T-helper 1 cell treated with Interleukin-12 subunit alpha and Interleukin-12 subunit beta and Interleukin-4 antibody, amounts not matched to agents 30 μg/mL and 1 μg/mL, for 36 hours (primary cell): ENCODE data around the gene HAGHL.
"Not testable (repeated sequence)": the region's sequence is repeated elsewhere in the genome, so short reads cannot be mapped to it uniquely, and the experiment has no call there.

ENCODE experiments used
- H3K27ac Mint-ChIP-seq: one replicate; pipeline ENCODE4 v1.8.0; 2021; ENCODE audit warnings: mild to moderate bottlenecking, mixed read lengths
- H3K27me3 Mint-ChIP-seq: one replicate; pipeline ENCODE4 v1.8.0; 2021; ENCODE audit warnings: low read depth, mixed read lengths
- H3K36me3 Mint-ChIP-seq: one replicate; pipeline ENCODE4 v1.8.0; 2021; ENCODE audit warnings: low read depth, mixed read lengths
- H3K4me1 Mint-ChIP-seq: one replicate; pipeline ENCODE4 v1.8.0; 2021; ENCODE audit warnings: low read depth, mixed read lengths
- H3K4me3 Mint-ChIP-seq: one replicate; pipeline ENCODE4 v1.8.0; 2021; ENCODE audit warnings: mild to moderate bottlenecking, moderate library complexity, mixed read lengths
- H3K9me3 Mint-ChIP-seq: one replicate; pipeline ENCODE4 v1.8.0; 2021; ENCODE audit warnings: mixed read lengths

The HAGHL gene

GRCh38 chr16:739560-740458, 12.9 kb downstream of the HAGHL start:
- no peaks in the 10 kb centered on the region for H3K9me3 Mint-ChIP-seq
- H3K4me1 Mint-ChIP-seq = peaks cover 17% of the 10 kb centered on the region
- H3K4me3 Mint-ChIP-seq = peak overlapping the region; percentile 81
- H3K36me3 Mint-ChIP-seq = peaks cover 10% of the 10 kb centered on the region
- H3K27ac Mint-ChIP-seq = peak overlapping the region; percentile 62
- H3K27me3 Mint-ChIP-seq = no peaks in the 10 kb centered on the region

GRCh38 chr16:740459-740763, 13.5 kb downstream of the HAGHL start:
- H3K27me3 Mint-ChIP-seq = no peaks in the 10 kb centered on the region
- peak overlapping the region; percentile 62 for H3K27ac Mint-ChIP-seq
- H3K4me1 Mint-ChIP-seq = peaks cover 13% of the 10 kb centered on the region

GRCh38 chr16:740764-741505, 14.0 kb downstream of the HAGHL start, which contains the start of gene CIAO3:
TSS of gene CIAO3 (minus strand) at chr16:740997. CDS start at chr16:740985, 12 bp downstream.
- Mint-ChIP-seq H3K9me3 (no peaks in the 10 kb centered on the region), H3K27me3 (no peaks in the 10 kb centered on the region), H3K27ac (peak within 1 kb of the TSS; percentile 62), H3K4me1 (peaks cover 12% of the 10 kb centered on the region), H3K4me3 (peak within 1 kb of the TSS; percentile 76), H3K36me3 (peaks cover 6% of the 10 kb centered on the region)

More at GRCh38 chr16:740459-740763, 13.5 kb downstream of the HAGHL start:
- Mint-ChIP-seq H3K4me3 (peak overlapping the region; percentile 76), H3K36me3 (peaks cover 6% of the 10 kb centered on the region), H3K9me3 (no peaks in the 10 kb centered on the region)

GRCh38 chr16:741986-742629, 15.2 kb downstream of the HAGHL start:
- peak overlapping the region; percentile 76 for H3K4me3 Mint-ChIP-seq
- peaks cover 10% of the 10 kb centered on the region for H3K4me1 Mint-ChIP-seq
- no peak overlapping the region for H3K27ac Mint-ChIP-seq
- no peaks in the 10 kb centered on the region for H3K27me3 Mint-ChIP-seq
- no peaks in the 10 kb centered on the region for H3K9me3 Mint-ChIP-seq
- peaks cover 6% of the 10 kb centered on the region for H3K36me3 Mint-ChIP-seq

GRCh38 chr16:742894-743293, 16.0 kb downstream of the HAGHL start:
- not testable (repeated sequence) for H3K27ac Mint-ChIP-seq, H3K4me1 Mint-ChIP-seq, H3K9me3 Mint-ChIP-seq, H3K4me3 Mint-ChIP-seq, H3K27me3 Mint-ChIP-seq, H3K36me3 Mint-ChIP-seq

DNA sequence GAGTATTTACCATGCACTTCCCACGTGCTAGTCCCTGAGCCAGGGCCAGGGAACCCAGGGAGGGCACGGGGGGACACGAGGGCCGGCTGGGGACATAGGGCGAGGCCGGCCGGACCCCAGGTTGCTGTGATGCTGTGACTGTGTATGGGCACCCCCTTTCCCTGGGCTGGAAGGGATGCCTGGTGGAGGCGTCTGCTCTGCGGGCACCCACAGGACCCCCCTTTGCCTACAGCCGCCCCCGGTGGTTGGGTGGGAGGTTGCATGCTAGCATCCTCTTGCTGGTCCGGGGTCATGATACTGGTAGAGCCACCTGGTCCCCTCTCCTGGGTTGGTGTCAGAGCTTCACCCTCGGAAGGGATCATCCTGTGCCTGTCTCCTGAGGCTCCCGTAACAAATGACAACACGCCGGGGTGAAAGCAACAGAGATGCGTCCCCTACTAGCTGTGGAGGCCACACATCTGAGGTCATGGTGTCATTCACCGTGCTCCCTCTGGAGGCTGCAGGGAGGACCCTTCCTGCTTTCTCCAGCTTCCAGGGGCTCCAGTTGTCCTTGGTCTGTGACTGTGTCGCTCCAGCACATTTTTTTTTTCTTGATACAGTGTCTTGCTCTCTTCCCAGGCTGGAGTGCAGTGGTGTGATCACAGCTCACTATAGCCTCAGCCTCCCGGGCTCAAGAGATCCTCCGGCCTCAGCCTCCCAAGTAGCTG, 17.0 kb downstream of the HAGHL start:
- no peaks in the 10 kb centered on the region for H3K9me3 Mint-ChIP-seq
- H3K27me3 Mint-ChIP-seq = no peaks in the 10 kb centered on the region

GRCh38 chr16:745739-746138, 18.8 kb downstream of the HAGHL start:
- Mint-ChIP-seq H3K27me3 (no peaks in the 10 kb centered on the region), H3K27ac (no peak overlapping the region), H3K36me3 (no peaks in the 10 kb centered on the region), H3K4me3 (no peak overlapping the region), H3K4me1 (no peaks in the 10 kb centered on the region), H3K9me3 (no peaks in the 10 kb centered on the region)

More for the DNA sequence above, 17.0 kb downstream of the HAGHL start:
- no peak overlapping the region for H3K4me3 Mint-ChIP-seq
- peaks cover 4% of the 10 kb centered on the region for H3K36me3 Mint-ChIP-seq
- peaks cover 6% of the 10 kb centered on the region for H3K4me1 Mint-ChIP-seq
- H3K27ac Mint-ChIP-seq = no peak overlapping the region

DNA sequence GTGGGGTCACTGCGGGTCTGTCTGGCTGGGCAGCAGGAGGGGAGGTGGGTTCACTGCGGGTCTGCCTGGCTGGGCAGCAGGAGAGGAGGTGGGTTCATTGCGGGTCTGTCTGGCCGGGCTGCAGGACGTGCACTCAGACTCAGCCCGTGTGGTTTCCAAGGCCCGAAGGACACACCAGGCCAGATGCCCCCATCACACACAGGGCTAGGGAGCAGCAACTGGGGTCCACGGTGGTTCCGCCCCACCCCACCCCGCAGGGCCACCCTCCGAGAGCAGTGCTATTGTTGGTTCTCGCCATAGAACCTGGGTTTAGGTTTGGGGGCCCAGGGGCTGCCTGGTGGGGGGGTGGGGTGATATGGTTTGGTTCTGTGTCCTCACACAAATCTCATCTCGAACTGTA, 19.7 kb downstream of the HAGHL start:
- Mint-ChIP-seq H3K36me3 (no peaks in the 10 kb centered on the region), H3K4me3 (no peak overlapping the region), H3K27ac (no peak overlapping the region), H3K4me1 (no peaks in the 10 kb centered on the region), H3K27me3 (no peaks in the 10 kb centered on the region), H3K9me3 (no peaks in the 10 kb centered on the region)

DNA sequence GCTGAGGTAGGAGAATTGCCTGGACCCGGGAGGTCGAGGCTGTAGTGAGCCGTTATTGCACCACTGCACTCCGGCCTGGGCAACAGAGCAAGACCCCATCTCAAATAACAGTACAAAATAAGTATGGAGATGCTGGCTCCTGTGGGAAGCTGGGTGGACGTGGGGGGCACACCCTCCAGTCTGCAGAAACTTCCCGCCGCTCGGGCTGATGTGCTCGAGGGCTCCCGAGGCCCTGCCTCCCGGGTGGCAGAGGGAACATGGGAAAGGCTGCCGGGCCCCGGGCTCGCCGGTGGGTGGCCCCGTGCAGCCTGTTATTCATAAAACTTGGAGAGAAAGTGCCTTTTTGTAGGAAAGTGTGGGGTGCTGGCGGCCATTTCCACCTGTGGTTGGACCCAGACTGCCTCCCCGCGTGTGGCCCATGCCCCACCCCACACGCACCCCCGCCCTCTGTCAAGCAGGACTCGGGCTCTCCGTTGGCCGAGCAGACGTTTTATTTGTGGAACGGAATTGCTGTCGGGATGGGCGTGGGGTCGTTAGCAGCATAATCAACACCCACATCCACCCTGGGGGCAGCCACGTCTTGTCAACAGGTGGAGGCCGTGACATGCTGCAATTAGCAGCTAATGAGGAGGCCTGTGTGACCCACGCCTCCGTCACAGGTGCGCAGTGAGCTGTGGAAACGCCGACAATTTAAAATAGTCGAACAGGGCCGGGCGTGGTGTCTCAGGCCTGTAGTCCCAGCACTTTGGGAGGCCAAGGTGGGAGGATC, 21.3 kb downstream of the HAGHL start:
- Mint-ChIP-seq H3K9me3 (no peaks in the 10 kb centered on the region), H3K4me1 (no peaks in the 10 kb centered on the region), H3K27ac (no peak overlapping the region)

DNA sequence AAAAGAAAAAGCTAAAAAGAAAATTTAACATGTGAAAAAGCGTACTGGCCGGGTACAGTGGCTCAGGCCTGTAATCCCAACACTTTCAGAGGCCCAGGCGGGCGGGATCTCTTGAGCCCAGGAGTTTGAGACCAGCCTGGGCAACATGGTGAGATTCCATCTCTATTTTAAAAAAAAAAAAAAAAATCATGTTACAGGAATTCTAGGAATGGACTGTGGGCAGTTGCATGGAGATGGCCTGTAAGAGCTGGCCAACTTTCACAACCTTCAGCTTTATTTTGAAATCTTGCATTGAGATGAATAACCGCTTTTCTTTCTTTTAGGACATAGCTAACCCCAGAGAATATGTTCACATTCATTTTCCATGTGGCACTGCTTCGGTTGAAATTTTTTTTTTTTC, 22.1 kb downstream of the HAGHL start:
- Mint-ChIP-seq H3K9me3 (no peaks in the 10 kb centered on the region), H3K36me3 (no peaks in the 10 kb centered on the region), H3K27ac (no peak overlapping the region), H3K27me3 (no peaks in the 10 kb centered on the region), H3K4me3 (no peak overlapping the region), H3K4me1 (no peaks in the 10 kb centered on the region)

More for the DNA sequence above, 21.3 kb downstream of the HAGHL start:
- no peaks in the 10 kb centered on the region for H3K27me3 Mint-ChIP-seq
- H3K36me3 Mint-ChIP-seq = no peaks in the 10 kb centered on the region
- H3K4me3 Mint-ChIP-seq = no peak overlapping the region

DNA sequence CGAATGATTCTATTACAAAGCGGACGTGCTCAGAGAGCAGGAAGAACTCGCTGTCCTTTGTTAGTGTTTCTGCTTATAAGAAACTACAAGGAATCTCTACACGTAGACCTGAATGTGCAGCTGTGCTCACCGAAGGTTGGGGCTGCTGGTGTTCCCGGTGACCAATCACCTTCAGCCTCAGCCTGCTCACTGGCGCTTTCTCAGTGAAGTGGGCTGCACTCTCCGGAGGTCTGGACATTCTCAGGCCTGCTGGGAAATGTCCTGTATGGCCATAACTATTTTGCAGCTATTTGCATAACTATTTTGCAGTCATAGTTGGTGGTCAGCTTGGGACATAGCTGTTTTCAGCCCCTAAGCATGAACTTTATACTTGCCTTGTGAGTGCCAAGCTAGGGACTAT, 23.6 kb downstream of the HAGHL start:
- no peaks in the 10 kb centered on the region for H3K4me1 Mint-ChIP-seq
- H3K27me3 Mint-ChIP-seq = no peaks in the 10 kb centered on the region
- no peaks in the 10 kb centered on the region for H3K9me3 Mint-ChIP-seq
- H3K36me3 Mint-ChIP-seq = no peaks in the 10 kb centered on the region
- no peak overlapping the region for H3K4me3 Mint-ChIP-seq
- H3K27ac Mint-ChIP-seq = no peak overlapping the region

- Mint-ChIP-seq H3K27me3 (peaks cover 1% of the 10 kb centered on the region), H3K4me3 (no peak overlapping the region), H3K36me3 (no peaks in the 10 kb centered on the region)
These were observed 24.5 kb downstream of the HAGHL start for GRCh38 chr16:751152-752006.

DNA sequence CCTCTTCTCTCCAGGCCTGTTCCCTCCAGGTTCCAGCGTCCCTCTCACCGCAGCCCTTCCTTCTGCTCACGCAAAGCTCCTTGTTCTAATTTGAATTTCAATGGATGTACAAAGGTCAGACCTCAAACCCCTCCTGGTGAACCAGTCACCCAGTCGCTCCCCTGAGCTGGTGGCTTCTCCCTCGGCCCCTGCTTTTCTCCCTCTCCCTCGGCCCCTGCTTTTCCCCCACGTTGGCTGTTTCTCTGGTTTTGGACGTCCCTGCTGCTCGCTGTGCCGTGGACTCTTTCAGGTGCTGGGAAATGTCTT, 25.1 kb downstream of the HAGHL start:
- Mint-ChIP-seq H3K27me3 (peaks cover 4% of the 10 kb centered on the region), H3K4me1 (no peaks in the 10 kb centered on the region), H3K27ac (no peak overlapping the region), H3K36me3 (no peaks in the 10 kb centered on the region), H3K9me3 (no peaks in the 10 kb centered on the region), H3K4me3 (no peak overlapping the region)

More at GRCh38 chr16:751152-752006, 24.5 kb downstream of the HAGHL start:
- Mint-ChIP-seq H3K4me1 (no peaks in the 10 kb centered on the region), H3K27ac (no peak overlapping the region), H3K9me3 (no peaks in the 10 kb centered on the region)
